GM19043 (cell line): Measurements from ENCODE around the gene GPT2.

ENCODE experiments used
- ATAC-seq: cut with Tn5 transposase; IDR thresholded peaks from one replicate; pipeline ENCODE4 v1.9.1; 2021; ENCODE audit warnings: low read depth; ENCODE audit not compliant: unreplicated experiment

GPT2 gene, protein sequence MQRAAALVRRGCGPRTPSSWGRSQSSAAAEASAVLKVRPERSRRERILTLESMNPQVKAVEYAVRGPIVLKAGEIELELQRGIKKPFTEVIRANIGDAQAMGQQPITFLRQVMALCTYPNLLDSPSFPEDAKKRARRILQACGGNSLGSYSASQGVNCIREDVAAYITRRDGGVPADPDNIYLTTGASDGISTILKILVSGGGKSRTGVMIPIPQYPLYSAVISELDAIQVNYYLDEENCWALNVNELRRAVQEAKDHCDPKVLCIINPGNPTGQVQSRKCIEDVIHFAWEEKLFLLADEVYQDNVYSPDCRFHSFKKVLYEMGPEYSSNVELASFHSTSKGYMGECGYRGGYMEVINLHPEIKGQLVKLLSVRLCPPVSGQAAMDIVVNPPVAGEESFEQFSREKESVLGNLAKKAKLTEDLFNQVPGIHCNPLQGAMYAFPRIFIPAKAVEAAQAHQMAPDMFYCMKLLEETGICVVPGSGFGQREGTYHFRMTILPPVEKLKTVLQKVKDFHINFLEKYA

DNA sequence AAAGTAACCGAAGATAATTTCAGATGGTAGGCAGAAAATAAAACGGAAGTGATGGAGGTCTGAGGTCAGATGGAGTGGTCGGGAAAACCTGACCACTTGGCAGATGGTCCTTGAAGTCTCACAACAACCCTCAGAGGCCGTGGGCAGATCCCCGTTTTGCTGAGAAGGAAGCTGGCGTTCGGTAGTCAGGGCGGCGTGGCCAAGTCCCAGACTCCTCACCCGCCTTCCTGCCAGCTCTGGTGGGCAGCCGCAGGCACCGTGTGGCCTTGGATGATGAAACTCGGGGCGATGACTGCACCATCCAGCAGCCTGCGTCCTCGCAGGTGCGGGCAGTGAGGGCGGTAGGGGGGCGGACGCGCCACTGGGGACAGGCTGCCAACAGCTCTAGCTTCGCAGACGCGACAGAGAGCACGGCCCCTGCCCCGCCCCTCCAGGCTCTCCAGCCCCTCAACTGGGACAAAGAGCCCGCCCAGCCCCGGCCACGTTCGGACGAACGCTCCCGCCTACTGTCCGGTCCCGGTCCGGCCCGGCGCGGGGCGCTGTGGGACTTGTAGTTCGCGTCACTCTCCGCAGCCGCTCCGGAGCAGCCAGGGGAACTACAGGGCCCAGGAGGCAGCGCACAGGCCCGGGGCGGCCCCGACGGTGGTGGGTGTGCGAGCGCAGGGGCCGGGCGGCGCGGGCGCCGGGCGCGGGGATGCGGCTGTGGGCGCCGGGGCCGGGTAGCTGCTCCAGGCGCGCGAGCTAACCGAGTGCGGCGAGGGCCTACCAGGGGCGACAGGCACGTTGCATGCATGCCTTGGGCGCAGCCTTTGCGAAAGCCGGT, at the start of gene GPT2:
Gene GPT2 (plus strand): TSS at position 673 of the 823 bp plus-strand sequence. CDS start 354 bp downstream, outside the sequence.
- peak; percentile 97 for ATAC-seq

DNA sequence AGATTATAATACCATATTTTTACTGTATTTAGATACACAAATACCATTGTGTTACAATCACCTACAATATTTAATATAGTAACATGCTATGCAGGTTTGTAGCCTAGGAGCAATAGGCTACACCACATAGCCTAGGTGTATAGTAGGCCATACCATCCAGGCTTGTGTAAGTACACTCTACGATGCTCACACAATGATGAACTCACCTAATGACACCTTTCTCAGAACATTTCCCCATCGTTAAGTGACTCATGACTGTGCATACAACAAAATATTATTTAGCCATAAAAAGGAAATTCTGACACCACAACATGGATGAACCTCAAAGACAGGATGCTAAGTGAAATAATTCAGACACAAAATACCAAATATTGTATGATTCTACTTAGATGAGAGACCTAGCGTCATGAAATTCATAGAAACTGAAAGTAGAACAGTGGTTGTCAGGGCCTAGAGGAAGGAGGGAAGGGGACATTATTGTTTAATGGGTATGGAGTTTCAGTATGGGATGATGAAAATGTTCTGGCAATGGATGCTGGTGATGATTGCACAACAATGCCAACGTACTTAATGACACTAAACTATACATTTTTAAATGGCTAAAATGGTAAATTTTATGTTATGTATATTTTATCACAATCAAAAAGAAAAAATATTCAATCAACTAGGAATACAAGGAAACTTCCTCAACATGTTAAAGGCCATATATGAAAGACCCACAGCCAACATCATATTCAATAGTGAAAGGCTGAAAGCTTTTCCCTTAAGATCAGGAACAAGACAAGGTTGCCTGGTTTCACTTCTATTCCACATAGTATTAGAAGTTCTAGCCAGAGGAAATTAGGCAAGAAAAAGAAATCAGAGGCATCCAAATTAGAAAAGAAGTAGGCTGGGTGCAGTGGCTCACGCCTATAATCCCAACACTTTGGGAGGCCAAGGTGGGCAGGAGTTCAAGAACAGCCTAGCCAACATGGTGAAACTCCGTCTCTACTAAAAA, 47.3 kb upstream of the GPT2 start:
- ATAC-seq = no peak

DNA sequence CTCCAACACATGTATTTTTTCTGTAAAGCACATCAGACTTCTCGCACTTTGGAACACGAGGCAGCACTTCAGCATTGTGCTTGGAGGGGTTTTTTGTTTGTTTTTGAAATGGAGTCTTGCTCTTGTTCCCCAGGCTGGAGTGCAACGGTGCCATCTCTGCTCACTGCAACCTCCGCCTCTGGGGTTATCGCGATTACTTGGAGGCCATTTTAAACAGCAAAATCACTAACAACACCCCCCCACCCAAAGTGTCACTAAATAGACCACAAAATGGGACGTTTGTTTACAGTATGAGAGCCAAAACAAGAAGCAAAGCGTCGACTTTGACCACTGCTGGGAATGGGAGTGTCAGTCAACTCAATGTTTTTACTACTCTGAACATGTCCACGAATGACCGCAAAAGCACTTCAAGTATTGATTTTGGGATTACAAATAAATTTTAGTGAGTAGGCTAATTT, 44.1 kb upstream of the GPT2 start:
- no peak for ATAC-seq

DNA sequence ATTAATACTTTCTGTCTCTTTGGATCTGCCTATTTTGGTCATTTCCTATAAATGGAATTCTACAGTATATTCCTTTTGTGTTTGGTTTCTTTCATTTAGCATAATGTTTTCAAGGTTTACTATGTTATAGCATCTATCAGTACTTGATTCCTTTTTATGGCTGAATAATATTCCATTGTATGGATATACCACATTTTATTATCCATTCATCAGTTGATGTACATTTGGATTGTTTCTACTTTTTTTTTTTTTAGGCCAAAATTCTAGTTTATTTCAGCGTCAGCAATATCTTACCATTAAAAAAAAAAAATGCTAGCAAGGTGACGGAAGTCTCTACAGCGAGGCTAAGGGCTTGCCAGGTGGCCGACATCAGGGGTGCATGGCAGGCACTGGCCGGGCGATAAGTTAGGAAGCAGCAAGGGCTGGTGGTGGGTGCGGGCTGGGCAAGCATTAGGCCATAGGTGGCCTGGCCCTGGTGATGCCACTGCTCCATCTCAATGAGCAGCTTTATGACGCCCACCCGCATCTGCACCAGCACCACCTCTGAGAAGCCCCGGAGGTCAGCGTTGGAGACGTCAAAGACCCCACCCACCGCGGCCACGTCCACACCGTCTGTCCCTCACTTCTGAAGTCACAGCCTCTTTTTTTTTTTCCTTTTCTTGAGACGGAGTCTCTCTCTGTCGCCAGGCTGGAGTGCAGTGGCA, 41.8 kb upstream of the GPT2 start:
- no peak for ATAC-seq

DNA sequence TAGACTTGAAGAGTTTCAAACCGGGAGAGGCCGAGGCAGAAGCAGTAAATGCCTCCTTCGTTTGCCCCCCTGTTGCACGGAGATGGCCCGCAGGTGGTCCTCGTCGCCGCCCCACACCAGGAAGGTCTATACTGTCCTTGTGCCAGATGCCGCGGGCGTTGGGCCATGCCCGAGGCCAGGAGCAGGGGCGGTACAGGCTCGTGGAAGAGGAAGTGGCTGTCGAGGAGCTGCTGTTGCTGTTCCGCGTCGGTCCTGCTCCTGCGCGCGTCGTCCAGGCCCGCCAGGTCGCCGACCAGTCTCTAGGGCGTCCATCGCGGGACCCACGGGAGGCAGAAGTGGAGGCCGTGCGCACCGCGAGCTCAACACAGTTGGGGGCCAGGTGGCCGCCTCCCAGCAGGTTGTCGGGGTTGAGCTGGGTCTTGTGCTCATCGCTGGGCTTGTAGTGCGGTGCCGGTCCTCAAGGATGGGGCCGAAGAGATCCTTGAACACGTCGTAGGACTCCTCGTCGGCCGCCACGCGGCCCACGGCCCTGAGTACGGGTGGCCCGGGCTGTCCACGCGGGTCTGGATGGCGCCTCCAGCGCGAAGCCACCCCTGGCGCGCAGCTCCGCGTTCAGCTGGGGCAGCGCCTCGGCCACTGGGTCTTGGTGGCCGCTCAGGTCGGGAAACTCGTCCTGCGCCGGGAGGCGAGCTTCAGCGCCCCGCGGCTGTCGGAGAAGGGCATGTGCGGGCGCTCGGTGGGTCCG, 40.1 kb upstream of the GPT2 start:
- no peak for ATAC-seq

DNA sequence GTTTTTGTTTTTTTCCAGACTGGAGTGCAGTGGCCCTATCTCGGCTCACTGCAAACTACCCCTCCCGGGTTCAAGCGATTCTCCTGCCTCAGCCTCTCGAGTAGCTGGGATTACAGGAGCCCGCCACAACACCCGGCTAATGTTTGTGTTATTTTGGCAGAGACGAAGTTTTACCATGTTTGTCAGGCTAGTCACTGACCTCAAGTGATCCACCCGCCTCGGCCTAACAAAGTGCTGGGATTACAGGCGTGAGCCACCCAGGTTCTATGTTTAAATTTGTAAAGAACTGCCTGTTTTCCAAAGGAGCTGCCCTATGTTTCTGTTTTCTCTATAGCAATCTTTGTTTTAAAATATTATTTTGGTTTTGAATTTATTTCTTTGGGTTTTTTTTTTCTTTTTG, 39.4 kb upstream of the GPT2 start:
- ATAC-seq = no peak

DNA sequence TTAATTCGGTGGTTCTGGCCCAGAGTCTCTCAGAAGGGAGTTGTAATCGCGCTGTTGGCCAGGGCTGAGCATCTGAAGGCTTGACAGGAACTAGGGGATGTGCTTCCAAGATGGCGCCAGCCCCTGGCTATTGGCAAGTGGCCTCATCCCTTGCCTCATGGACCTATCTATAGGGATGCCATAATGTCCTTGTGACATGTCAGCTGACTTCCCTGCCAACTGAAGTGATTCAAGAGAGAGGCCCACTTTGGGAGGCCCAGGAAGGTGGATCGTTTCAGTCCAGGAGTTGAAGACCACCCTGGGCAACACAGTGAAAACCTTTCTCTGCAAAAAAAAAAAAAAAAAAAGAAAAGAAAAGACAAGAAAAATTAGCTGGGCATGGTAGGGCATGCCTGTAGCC, 38.2 kb upstream of the GPT2 start:
- ATAC-seq = no peak

DNA sequence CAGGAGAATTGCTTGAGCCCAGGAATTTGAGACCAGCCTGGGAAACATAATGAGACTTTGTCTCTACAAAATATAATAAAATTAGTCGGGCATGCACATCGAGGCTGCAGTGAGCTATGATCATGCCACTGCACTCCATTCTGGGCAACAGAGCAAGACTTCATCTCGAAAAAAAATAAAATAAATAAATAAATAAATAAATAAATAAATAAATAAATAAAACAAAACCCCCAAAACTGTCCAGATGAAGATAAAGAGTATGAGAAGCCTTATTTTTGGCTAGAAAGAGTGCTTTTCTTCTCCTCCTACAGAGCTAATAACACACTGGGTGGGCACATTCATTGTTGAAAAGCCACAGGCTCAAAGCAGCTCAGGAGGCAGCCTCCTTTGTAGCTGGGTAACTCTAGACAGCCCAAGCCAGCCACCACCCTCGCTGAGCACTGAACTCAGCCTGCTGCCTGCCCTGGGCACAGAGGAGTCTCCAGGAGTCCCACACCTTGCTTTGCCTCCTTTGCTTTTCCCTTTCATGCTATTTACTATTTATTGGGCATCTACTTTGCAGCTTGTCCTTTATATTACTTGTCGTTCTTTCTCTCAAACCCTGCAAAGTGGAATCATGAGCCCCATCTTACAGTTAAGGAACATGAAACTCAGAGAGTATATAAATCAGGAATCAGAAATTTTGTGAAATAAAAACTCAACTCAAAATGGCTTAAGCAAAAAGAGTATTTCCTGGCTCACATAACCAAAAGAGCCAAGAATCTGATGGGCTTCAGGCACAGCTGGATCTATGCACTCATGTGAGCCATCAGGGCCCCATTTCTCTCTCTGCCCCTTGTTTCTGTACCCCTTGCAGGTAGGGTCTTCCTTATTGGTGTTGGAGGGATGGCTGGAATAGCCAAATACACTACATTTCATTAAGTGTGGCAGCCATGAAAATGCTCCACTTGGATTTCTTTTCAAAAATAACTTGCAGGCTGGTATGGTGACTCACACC, 35.1 kb upstream of the GPT2 start:
- no peak for ATAC-seq

DNA sequence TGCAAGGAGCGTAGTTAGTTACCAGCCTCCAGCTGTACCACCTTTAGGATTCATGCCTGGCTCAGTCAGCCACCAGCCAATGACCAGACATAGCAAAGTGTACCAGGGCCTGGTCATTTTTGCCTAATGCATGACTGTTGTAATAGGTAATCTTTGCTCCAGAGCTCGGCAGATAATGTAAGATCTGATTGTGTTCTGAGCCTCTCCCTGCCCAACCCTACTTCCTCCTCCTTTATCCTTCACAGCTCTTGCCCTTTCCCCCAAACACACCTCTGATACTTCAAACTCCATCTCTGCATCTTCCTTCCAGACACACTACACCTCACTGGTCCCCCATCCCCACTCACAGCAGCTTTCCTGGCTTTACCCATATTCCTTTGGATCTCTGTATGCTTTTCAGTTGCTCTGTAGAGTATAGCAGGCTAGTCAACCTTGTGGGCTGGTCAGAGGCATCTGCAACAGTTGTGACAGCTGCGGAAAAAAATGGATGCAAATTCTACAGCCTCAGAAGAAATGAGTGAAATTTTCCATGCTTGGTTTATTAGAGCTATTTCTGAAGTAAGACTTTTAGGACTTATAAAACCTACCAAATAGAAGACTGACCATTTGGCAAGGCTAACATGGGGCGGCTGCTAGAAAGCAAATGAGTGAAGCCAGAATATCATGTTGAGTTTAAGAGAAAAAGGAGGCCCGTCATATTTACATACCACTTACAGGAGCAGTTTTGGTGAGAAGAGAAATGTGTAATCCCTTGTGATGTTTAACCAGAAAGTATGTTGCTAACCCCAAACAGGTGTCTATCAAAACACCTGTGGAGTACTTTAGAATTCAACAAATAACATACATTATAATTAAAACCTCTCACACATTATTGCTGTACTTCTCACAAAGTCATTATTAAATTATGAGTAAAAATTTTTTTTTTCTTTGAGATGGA, 33.3 kb upstream of the GPT2 start:
- ATAC-seq = no peak

DNA sequence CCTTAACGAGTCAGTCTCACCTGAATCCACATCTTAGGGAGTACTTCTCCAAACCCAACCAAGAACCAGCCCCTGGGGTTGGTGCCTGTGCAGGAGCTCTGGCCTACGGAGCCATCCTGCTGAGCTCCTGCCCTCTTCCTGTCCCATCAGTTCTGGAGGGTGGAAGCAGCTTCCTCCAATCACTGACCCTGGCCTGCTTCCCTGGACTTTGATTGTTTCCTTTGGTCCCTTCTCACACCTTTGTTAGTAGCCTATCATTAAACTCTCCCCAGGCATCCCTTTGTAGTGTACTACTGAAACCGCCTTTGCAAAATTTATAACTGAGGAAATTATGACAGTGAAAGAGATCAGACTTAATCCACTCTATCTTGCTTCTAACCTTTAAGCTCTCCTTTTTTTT, 32.0 kb upstream of the GPT2 start:
- no peak for ATAC-seq

DNA sequence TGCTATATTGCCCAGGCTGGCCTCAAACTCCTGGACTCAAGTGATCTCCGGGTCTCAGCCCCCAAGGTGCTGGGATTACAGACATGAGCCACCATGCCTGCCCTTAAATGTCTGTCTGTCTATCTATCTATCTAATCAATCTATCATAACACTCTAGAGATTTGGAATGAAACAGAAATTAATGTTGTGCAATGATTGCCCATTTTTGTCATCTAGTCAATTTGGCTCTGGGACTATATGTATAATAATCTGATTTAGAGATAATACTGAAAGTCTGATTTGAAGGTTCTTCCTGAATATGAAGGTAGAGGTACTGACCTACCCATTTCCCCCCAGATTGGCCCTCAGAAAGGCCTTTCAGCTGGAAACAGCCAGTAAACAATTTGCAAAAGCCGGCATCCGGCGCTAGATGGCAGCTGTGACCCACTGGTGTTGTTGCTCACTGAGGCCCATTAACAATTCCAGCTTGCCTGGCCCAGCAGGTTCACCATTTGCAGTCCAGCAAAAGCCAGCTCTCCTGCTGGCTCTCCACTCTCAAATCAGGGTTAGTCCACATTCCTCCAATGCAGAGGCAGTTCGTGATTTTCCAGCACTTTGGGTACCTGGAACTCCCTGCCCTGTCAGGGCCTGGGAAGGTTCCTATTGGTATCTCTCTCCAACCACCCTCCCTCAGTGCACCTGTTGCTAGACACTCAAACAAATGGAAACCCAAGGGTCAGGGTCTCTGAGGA, 30.3 kb upstream of the GPT2 start:
- ATAC-seq = no peak

DNA sequence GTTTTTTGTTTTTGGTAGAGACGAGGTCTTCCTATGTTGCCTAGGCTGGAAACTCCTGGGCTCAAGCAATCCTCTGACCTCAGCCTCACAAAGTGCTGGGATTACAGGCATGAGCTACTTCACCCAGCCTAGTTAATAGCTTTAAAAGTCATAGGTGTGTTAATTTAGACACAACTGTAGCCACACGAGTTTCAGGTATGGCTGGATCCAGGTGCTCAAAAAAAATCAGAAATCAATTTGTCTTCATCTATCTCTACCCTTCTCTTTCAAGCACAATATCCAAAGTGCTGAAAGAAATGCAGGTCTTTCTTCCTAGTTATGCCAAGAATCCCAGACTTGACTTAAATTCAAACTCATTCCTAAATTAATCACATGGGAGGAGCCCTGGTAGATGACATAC, 29.3 kb upstream of the GPT2 start:
- no peak for ATAC-seq

DNA sequence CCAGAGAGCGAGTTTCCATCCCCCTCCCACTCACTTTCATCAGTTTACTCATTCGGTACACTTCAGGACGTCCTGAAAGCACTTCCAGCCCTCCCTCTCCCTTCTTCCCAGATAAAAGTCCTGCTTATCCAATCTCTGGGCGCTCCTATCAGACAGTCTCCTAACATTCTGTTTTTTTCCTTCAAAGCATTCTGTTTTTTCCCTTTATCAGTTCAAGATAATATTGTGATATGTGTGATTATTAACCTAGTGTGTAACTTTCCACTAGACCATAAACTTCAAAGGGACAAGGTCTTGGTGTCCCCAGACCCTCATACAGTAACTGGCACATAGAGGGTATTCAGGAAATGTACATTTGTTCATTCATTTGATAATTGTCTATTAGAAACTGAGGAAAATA, 28.8 kb upstream of the GPT2 start:
- ATAC-seq = no peak

DNA sequence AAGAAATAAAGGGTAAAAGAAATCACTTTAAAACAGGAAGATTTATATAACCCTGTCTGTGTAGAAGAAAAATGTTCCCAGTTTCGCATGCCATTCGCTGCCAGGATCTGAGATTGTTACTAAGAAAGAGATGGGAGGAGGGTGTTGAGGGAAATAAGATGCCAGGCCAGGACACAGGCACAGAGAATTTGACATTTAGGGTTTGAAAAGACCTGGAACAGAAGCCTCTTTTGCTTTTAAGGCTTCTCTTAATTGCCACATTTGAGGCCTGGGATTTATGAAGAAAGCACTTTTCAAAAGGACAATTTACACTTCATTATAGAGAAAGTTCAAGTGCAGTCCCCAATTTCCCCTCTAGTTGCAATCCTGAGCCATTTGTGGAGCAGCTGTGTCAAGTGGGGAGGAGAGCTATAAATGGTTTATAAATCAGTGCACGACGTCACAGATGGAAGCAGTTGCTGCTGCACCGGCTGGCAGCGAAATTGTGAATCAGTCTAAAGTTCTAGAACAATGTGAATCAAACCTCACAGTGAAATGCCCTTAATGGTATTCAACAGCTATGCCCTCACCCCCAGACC, 26.7 kb upstream of the GPT2 start:
- no peak for ATAC-seq

DNA sequence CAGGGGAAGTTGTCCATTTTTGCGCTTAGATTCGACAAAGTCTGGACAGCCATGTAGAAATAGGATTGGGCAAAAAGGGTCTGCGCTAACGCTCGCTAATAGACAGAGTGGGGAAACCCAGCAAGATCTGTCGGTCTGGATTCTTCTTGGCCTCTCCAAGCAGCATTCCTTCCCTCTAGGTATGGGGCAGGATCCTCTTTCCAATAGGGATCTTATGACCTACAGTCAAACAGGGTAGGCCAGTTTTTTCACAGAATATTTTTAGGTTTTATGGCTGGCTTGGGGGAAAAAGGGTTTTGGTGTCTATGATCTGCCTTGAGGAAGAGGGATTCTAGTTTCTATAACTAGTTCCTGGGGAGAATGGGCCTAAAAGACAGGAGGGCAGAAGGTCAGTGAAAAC, 26.0 kb upstream of the GPT2 start:
- no peak for ATAC-seq

DNA sequence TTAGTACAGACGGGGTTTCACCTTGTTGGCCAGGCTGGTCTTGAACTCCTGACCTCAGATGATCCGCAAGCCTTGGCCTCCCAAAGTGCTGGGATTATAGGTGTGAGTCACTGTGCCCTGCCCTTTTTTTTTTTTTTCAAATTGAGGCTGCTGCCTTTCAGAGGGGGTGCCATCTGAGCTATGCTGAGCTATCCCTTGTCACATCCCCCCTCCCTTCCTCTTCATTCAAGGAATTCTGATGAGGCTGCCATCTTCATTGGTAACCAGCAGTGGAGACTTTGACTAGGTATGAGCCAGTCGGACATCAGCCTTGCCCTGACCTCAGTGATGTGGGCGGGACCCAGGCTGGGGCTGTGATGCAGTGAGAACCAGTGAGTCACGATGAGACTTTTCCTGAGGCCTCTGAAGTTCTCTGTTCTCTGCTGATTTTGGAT, 24.4 kb upstream of the GPT2 start:
- no peak for ATAC-seq
